Measurements from ENCODE around the gene ALKBH5. TPM values are rescaled to one million over a fixed set of nuclear protein-coding genes. Genes with fewer than 3 reads are reported as not detected.

ALKBH5 gene
- total and polyA plus RNA-seq, 2 of the 8 experiments (the other 6 are each of a cell fraction or from before 2014, with no cell fraction given), result 63.7 to 86.4 TPM

GRCh38 chr17:18228176-18228682 is 44.6 kb downstream of the ALKBH5 start:
- peaks cover 8 to 67% of the 10 kb centered on the region in 2 experiments for H3K79me2 ChIP-seq (ENCODE audit: control insufficient read depth in 1 of 2, insufficient read depth in 2 of 2, low read length in 2 of 2)
- H3K23ac ChIP-seq (ENCODE audit: insufficient read length), result no peak overlapping the region
- no peak overlapping the region for H3K56ac ChIP-seq (replicated peaks; ENCODE audit: insufficient read length, low read depth, low read length)
- H3K4me2 ChIP-seq (ENCODE audit: insufficient read depth in 1 of 2, low read depth in 2 of 2, low read length in 2 of 2), result no peak overlapping the region
- H2BK15ac ChIP-seq (ENCODE audit: low read length), result no peak overlapping the region
- FAIRE-seq (no peak), DNase-seq (ENCODE audit: low read depth in 1 of 2, low spot score in 2 of 2) (no peak)
- H4K20me1 ChIP-seq (replicated peaks in 1 of 2; ENCODE audit: control insufficient read depth in 1 of 2, insufficient read depth in 2 of 2, low read length in 2 of 2), result peaks cover 17 to 29% of the 10 kb centered on the region in 2 experiments
- no peak overlapping the region for H3K9ac ChIP-seq (replicated peaks in 1 of 4; ENCODE audit: extremely low read depth in 1 of 4, low read depth in 3 of 4, low read length in 3 of 4)
- peaks cover 13% of the 10 kb centered on the region for H3K23me2 ChIP-seq (ENCODE audit: low read depth, low read length)
- 83% methylated on average over 10 of the region's 10 CpGs; no CpG with 5 or more reads in 1 of the 2 experiments for WGBS, 2 experiments (ENCODE audit: extremely low coverage in 1 of 2, insufficient coverage in 1 of 2, insufficient read length in 1 of 2, insufficient replicate concordance in 2 of 2, low coverage in 1 of 2, low lambda C conversion rate in 2 of 2, missing lambda C conversion rate in 1 of 2)
- no peak overlapping the region for H3K14ac ChIP-seq (ENCODE audit: insufficient read length)
- H3K18ac ChIP-seq (ENCODE audit: extremely low read depth, low read length), result no peak overlapping the region
- no peak overlapping the region for H2BK12ac ChIP-seq (ENCODE audit: low read depth, low read length)
- H3K79me1 ChIP-seq (ENCODE audit: low read depth, low read length), result peaks cover 49% of the 10 kb centered on the region
- H4K8ac ChIP-seq (ENCODE audit: extremely low read depth, insufficient read depth, low read length), result no peak overlapping the region
- H2AK5ac ChIP-seq (ENCODE audit: low read depth, low read length), result peak overlapping the region; percentile 4; the same call in 1 of the 2 replicates
- no peaks in the 10 kb centered on the region for H3K9me3 ChIP-seq (ENCODE audit: insufficient read depth in 2 of 2, low read depth in 1 of 2, low read length in 1 of 2)
- H4K5ac ChIP-seq (ENCODE audit: insufficient read length, low read depth, low read length), result no peak overlapping the region
- no peak overlapping the region for H3K4ac ChIP-seq (replicated peaks; ENCODE audit: insufficient read length, low read depth, low read length)
- ChIA-PET CTCF (ENCODE audit: partially characterized antibody) (interaction anchor here (1.0 to 8.4 kb wide), 5 partner anchors 12 to 87 kb away, joined by 3 to 76 read pairs (median 4); no protein-coding TSS in a partner anchor), POLR2A (ENCODE audit: partially characterized antibody) (interaction anchor here (1.0 to 3.6 kb wide), 5 partner anchors 13 to 45 kb away, joined by 3 to 14 read pairs (median 8); partner anchors contain the start of genes ALKBH5, FLII and MIEF2)
- H2BK120ac ChIP-seq (replicated peaks; ENCODE audit: low read depth, low read length), result no peak overlapping the region
- H2BK20ac ChIP-seq (ENCODE audit: low read length), result no peak overlapping the region
- H2AFZ ChIP-seq (ENCODE audit: low read length), result no peak overlapping the region
- no peak overlapping the region for H3K27ac ChIP-seq (ENCODE audit: low read depth, low read length)
- peaks cover 0 to 18% (median 12%) of the 10 kb centered on the region in 4 experiments; a peak in 6 of 7 replicates for H3K4me1 ChIP-seq (replicated peaks in 1 of 4; ENCODE audit: control insufficient read depth in 3 of 4, insufficient read depth in 4 of 4, low read length in 3 of 4)
- no peaks in the 10 kb centered on the region for H3K27me3 ChIP-seq (replicated peaks in 1 of 4; ENCODE audit: control insufficient read depth in 3 of 4, extremely low read depth in 1 of 4, insufficient read depth in 3 of 4, low read length in 3 of 4)
- no peak overlapping the region for H3K4me3 ChIP-seq (ENCODE audit: extremely low read depth in 1 of 4, insufficient read depth in 2 of 4, low read depth in 3 of 4, low read length in 4 of 4)
- no peak for TF ChIP-seq ATF3 (IDR thresholded peaks at IDR 0.05; ENCODE audit: insufficient read depth, low read depth, low read length)
- peak; percentile 69; the same call in 1 of the 2 replicates for TF ChIP-seq KDM1A (IDR thresholded peaks at IDR 0.05; ENCODE audit: borderline replicate concordance, low read length)
- H4K91ac ChIP-seq (replicated peaks; ENCODE audit: insufficient read length, low read length), result no peak overlapping the region
- H3K36me3 ChIP-seq (ENCODE audit: control insufficient read depth in 2 of 4, insufficient read depth in 4 of 4, low read length in 3 of 4), result peaks cover 0 to 9% (median 4%) of the 10 kb centered on the region in 4 experiments; a peak in 1 of 8 replicates
- H2BK5ac ChIP-seq (ENCODE audit: low read depth, low read length), result peak overlapping the region; percentile 78; the same call in 1 of the 2 replicates
